Ramos (cell line): ENCODE measurements around the gene FOXA2.

ENCODE experiments used
- in situ Hi-C: fragments of 300-500 bp; cut with MboI; formaldehyde crosslinking; loops from one replicate; pipeline ENCODE4 v1.14.3; 2022; ENCODE audit warnings: low sequenced_read_pairs; ENCODE audit not compliant: unreplicated experiment

FOXA2 gene

DNA sequence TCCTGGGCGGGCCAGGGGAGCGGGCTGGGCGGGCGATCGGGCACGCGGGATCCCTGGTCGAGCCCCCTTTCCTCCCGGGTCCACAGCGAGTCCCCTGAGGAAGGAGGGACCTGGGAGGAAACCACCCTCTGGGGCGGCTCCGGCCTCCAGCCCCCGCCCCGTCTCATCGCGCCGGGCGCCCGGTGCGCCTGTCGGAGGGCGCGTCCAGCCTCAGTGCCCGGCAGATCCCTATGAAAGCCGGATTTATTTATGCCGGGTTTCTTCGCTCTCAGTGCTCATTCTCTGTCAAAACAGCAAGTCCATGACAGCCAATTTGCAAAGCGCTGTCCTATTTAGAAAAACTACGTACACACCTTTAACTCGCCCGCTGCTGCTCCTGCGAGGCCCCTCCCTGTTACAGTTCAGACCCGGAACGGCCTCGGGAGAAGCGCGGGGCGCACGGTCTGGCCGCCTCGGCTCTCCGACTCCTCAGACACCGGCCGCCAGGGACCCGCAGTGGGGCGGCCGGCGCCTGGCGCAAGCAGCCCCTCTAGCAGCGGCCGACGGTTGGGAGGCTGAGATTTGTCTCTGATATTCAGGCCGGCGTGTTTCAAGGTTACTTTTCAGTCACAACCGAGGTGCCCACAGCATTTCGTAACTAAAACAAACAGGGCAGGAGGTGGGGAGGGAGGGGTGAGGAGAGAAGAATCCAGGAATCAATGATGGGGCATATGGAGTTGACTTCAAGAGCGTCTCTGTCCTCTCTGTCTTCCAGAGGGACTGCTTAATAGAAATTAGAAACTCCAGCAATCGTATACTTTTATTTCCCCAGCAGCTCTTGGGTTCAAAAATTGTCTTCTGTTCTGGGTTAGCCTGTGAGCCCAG, 782 bp upstream of the FOXA2 start:
- in situ Hi-C loops: no loop called here

DNA sequence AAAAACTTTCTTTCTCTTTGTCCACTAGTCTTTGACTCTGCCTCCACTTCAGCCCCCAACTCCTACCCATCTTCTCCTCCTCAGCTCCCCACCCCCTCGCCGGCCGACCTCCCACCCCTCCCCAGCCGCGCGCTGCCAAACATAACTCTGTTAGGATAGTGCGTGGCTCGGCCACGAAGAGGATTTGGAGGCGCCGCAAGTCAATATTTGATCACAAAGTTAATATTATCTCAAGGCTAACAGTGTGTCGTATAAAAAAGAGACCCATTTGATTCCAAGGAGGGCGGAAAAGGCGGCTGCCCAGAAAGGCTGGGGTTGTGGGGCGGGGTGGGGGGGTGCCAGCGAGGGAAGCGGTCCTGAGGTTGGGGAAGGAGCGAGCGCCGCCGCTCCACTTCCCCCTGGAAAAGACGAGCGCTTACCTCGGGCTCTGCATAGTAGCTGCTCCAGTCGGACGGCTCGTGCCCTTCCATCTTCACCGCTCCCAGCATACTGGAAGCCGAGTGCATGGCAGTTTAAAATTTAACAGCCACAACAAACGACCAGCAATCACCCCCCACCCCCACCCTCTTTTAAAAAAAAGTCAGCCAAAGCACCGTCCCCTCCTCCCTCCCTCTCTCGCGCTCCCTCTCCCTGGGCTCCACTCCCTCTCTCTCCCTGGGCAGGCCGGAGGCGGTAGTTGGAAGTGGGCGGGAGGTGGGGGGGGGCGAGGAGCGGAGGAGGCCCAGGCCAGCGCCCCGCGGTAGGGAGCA, 425 bp downstream of the FOXA2 start:
- in situ Hi-C loops: no loop called here

DNA sequence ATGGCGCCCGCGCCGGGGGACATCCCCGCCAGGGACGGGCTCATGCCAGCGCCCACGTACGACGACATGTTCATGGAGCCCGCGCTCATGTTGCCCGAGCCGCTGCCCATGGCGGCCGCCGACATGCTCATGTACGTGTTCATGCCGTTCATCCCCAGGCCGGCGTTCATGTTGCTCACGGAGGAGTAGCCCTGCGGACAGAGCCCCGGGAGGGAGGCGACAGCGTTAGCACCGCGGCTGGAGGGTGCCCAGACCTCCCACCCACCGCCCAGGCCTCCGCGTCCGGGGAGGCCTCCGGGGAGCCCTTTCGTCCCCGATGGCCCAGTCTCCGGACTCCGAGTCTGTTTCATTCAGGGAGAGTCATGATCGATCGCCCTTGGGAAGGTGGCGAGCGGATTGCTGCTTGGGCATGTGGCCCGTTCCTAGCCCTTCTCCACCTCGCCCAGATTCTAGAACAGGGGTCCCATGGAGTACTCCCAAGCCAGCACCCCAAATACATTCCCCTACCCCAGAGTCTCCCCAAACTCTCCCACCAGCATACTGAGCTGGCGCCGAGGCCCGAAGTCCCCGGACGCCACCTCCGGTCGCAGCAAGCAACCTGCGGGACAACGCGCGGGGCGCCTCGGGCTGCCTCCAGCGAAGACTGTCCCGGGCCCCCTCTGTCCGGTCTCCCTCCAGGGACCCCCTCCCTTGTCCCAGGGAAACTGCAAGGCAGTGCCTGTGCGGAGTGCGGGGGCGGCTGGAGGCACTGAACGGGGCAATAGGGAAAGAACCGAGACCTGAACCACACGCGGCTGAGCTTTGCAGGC, 1.2 kb downstream of the FOXA2 start:
- in situ Hi-C loops: no loop called here

DNA sequence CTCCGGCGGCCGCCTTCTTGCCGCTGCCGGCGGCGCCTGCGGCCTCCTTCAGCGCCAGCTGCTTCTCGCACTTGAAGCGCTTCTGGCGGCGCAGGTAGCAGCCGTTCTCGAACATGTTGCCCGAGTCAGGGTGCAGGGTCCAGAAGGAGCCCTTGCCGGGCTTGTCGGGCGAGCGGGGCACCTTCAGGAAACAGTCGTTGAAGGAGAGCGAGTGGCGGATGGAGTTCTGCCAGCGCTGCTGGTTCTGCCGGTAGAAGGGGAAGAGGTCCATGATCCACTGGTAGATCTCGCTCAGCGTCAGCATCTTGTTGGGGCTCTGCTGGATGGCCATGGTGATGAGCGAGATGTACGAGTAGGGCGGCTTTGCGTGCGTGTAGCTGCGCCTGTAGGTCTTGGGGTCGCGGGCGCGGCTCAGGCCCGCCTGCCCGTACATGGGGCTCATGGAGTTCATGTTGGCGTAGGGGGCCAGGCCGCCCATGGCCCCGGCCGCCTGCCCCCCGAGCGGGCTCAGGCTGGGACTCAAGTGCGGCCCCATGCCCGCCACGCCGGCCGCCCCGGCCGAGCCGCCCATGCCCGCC, 1.9 kb downstream of the FOXA2 start:
- in situ Hi-C loops: no loop called here

DNA sequence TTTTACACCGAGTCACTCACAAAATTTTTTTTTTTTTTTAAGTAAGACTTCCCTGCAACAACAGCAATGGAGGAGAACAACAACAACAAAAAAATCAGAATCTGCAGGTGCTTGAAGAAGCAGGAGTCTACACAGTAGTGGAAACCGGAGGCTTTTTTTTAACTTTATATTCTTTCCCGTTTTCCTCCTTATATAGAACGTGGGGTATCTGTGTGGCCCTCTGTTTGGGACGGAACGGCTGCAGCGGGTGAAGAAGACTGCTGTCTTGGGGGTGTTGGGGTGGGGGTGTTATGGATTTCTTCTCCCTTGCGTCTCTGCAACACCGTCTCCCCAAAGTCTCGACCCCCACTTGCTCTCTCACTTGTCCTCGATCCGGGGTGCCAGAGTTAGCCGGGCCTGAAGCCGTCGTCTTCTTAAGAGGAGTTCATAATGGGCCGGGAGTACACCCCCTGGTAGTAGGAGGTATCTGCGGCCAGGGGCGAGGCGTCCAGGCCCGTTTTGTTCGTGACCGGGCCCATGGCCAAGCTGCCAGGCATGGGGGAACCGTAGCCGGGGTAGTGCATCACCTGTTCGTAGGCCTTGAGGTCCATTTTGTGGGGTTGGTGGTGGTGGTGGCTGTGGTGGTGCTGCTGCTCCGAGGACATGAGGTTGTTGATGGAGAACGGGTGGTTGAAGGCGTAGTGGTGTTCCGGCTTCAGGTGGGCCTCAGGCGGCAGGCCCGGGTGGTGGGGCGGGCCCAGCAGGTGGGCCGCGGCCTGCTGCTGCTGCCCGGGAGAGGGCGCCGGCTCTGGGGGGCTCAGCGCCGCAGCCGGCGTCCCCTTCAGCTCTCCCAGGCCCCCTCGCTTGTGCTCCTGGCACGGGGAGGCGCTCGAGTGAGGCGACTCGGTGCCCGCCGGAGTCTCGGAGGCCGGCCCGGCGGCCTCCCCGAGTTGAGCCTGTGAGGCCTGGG, 2.7 kb downstream of the FOXA2 start:
- in situ Hi-C loops: no loop called here

DNA sequence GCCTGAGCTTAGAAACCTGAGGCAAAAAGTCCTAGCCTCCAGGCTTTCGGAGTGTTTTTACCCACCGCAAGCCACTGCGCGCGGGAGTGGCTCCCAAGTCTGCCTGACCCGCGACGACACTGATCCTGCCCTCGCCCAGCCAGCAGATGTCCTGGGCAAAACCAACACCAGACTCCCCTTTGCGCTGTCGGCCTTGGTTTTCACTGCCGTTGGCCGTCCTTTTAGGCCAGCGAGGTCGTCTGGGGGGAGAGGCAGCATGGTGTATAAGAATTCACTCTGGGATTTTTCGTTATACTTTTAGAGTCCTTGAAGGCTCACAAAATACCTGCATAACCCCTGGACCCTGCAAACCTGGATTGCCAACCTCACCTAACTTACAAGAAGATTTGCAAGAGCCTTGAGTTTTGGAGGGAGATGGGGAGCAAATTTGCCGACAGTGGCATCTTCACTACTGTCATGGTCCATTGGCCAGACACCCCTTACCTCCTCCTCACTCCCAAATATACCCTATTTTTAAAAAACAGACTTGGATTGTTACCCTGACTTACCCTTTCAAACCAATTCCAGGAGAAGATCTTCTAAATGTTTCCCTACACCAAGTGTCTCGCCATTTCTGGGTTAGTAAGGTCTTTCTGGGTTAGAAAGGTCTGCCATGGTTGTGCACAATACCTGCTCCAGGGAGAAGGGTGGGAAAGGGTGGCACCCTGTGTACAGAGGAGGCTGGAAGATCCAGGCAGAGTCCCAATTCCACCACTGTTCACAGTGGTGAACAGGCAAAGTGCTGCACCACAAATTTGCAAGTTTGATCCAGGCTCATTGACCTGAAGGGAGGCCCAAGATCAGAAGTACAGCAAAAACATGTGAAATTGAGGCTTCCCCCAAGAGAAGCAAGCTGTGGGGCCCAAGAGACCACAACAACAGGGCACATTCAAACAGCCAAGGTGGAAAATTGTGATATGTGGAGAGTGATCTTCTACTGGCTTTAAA, 4.4 kb downstream of the FOXA2 start:
- in situ Hi-C loops: no loop called here

DNA sequence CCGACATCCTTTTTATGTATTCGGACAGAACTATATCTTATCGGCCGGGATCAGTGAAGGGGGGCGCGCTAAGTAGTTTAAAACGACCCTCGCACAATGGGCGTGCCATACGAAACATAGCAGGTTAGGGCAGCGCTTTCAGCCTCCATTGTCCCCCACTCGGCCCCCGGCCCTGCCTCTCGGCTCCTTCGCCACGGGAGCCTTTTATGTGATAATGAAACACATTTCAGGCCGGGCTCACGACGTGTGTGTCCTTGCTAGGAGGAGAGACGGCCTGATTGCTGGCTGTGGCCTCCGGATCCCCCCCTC, 5.3 kb downstream of the FOXA2 start:
- in situ Hi-C loops: no loop called here

DNA sequence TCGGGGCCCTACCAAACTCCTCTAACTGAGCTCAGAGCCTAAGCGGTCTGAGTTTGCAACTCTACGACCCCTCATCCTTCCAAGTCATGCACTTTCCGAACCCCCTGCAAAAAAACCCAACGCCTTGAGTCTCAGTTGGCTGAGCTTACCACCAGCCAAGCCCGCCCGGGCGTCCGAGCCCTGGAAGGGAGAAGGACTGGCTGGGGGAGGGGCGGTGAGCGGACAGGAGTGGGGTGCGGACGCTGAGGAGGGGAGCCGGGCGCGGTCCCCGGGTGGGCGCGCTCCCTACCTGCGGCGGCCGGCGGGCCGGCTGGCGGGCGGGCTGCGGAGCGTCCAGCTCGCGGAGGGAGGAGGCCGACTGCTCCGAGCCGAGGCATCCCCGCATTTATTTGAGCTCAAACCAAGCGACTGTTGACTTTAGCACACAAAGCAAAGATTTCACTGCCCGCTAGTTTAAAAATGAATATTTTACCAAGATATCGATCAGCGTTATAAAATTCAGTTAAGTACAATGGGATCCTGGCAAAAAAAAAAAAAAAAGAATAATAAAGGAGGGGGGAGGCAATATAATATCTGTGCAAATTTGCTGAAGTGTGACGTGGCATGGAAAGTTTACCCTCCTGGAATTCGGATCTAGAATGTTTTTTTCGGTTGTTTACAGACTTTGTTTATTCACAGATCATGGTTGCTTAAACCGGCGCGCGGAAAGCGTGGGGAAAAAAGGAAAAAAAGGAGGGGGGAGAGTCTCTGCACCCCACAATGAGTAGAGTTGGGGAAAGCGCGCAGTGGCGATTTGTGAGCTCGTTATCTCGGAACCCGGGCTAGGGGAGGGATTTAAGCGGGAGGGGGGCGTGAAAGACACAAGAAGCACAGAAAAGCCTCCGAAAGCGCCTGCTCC, 5.9 kb downstream of the FOXA2 start:
- in situ Hi-C loops: no loop called here

DNA sequence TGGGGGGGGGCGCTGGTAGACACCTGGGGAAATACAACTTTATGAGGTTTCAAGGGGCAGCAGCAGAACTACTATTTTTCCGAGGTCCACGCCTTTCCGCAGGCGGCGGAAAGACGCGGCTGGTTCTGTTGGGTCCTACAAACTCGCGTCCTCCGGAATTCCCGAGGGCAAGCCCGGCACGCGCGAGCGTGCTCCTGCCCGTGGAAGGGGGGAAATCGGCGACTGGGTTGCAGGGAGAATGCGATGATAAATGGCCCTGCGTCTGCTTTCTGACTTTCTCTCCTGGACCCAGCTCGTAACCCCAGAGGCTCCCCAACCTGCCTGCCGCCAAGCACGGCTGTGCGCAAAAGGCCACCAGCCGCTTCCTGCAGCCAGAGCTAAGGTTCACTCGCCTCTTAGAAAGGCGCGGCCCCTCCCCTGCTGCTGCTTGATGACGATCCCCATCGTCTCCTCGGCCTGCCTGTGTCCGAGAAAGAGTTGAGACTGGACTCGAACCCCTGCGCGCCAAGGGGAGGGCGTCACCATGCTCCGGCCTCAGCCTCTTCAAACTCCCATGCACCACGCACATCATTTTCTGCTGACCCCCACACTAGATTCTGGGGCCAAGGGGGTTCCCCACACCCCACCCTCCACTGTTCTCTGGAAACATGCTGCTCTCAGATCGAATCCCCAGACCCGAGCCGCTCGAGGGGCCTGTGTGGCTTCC, 6.7 kb downstream of the FOXA2 start:
- in situ Hi-C loops: no loop called here

DNA sequence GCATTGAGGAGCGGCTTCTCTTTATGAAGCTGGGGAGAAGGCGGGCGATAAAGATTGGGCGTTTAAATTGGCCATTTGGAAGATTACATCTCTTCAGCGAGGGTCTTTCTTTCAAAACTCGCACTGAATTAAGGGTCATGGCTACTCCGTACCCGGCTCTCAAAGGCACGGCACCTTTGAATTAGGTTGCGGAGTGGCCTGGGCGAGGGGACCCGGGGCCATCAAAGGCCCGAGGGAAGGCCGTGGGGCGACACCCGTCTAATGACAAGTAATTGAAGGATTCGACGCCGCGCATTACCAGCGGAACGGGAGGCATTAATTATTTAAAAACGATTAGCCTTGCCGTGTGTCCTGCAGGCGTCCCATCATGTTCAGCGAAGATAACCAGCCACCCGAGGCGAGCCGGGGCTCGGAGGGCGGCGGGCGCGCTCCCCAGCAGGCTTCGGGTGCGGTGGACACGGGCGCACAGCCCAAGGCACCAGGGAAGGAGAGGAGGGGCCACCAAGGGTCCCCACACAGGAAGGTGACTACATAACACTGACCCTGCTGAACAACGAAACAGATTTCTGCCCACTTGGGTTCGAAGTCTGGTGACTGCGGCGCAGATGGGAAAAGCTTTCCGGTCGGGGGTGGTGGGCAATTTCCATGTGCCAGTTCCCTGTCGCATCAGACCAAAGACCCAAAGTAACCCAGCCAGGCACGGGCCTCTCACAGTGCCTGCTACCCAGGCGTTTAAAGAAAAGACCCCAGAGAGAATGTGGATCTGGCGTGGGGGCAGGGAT, 7.4 kb downstream of the FOXA2 start:
- in situ Hi-C loops: no loop called here

DNA sequence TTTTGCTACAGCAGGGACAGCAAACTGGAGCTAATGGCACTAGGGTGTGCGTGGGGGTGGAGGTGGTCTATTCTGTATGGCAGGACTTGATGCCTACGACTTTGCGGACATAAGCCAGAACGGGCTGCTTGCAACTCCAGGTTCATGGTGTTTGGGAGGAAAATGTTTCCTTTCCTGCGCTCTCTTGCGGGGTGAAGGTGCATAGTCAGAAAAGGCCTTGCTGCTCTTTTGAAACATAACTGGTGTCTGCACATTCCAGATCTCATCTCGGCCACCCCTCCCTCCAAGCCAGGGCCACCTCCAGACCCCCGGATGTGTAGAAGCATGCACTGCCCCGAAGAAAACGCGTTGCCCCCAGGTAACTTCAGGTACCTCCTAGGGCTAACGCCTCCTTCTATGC, 8.1 kb downstream of the FOXA2 start:
- in situ Hi-C loops: no loop called here

DNA sequence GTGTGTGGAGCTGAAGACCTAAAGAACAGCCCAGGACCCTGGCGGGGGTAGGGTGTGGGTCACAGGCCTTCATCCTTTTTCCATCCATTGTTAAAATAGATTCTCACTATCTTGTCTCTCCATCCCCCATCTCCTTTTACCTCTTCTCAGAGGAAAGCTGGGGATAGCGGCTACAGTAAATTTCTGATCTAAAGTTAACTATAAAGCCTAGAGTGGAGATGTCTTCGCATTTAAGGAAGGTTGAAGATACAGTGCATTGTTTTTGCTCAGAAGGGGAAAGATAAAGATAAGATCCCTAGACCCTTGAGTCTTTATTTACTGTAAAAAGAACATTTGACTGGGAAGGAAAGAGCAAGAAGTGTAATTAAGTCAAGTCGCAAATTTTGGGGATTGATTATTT, 8.6 kb downstream of the FOXA2 start:
- in situ Hi-C loops: no loop called here

DNA sequence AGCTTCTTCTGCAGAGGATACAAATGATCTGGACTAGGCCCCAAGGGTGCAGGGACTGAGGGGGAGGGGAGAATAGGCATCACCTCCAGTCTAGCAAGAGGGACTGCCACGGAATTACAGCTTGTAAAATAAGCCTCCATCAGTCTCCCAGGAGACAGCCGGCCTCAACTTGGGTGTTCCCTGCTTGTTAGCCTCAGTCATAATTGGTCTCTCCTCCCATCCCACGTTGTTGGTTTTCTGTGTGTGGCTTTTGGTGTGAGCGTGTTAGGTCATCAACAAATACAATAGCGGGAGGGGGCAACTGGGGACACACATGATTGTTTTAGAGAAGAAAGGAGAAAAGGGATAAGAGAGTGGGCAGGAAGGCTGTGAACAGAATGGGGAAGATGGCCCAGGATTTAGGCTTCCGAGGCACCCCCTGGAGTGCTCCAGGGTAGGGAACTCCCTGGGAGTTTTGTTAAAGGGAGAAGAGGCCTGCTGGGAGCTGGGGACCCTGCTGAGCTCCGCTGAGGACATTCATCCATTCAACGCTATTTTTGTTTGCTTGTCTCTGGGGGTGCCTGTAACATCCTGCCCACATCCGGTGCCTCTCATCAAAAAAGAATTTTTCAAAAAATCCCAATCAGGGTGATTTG, 9.2 kb downstream of the FOXA2 start:
- in situ Hi-C loops: no loop called here

DNA sequence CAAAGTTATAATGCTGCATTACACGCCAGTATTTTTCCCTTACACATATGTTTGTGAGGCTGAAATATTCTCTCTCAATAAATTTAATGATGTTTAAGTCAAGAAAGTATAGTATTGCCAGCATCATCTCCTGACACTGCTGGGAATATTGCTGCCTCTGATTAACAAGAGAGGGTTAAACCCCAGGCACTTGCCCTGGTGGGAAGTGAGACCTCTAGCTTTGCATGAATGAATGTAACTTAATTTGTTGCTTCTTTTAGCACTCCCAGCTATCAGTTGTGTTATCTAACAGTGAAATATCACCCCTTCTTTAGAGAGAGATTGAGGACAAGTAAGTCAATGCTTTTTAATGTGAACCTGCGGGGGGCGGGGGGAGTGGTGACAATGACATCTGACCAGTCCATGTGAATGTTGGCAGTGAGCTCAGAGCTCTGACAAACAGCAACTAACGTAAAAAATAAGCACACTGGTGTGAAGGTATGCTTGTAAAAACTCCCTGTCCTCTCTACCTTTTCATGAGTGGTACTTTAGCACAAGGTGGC, 9.8 kb downstream of the FOXA2 start:
- in situ Hi-C loops: no loop called here

DNA sequence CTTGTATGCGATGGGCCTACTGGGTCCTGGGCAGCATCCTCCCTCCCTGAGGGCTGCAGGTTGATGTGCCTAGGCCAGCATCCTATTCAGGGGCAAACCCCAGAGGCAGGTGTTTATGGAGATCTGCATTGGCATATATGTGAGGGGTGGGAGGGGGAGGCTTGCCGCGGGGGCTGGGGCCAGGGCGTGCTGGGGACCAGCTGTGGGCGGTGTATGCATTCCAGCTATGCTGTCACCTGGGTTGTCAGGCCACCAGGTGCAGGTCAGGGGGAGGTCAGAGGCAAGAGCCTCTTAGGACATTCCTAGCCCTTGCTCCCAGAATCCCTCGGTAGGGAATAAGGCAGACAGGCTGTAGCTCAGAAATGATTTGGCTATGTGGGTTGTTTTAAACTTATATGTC, 11.9 kb downstream of the FOXA2 start:
- in situ Hi-C loops: no loop called here
